Activated CD8-positive, alpha-beta memory T cell treated with anti-CD3 and anti-CD28 coated beads, Interleukin-2, amount 50 U/mL, for 1 hour (primary cell): ENCODE data around the gene HLA-A.

Source experiments
- DNase-seq: peaks from one replicate; pipeline ENCODE4 v3.0.0-alpha.2; 2020; ENCODE audit errors: extremely low read depth

HLA-A gene

GRCh38 chr6:29935273-29935955 is 6.9 kb upstream of the HLA-A start:
- DNase-seq, result no peak

GRCh38 chr6:29938746-29939508 is 3.4 kb upstream of the HLA-A start:
- no peak for DNase-seq

- no peak for DNase-seq
Measured at GRCh38 chr6:29941016-29941415, 1.3 kb upstream of the HLA-A start.

GRCh38 chr6:29941471-29941870 is 861 bp upstream of the HLA-A start:
- no peak for DNase-seq

GRCh38 chr6:29941916-29942274 is 437 bp upstream of the HLA-A start:
- DNase-seq, result no peak

- DNase-seq, result no peak
Measured at GRCh38 chr6:29943053-29943966, 978 bp downstream of the HLA-A start.

GRCh38 chr6:29945281-29945820 is 3.0 kb downstream of the HLA-A start:
- DNase-seq, result no peak

- no peak for DNase-seq
Measured at GRCh38 chr6:29946223-29947076, 4.1 kb downstream of the HLA-A start.

GRCh38 chr6:29947077-29947980 is 5.0 kb downstream of the HLA-A start:
- DNase-seq, result no peak

- DNase-seq, result no peak
Measured at GRCh38 chr6:29948277-29948676, 5.9 kb downstream of the HLA-A start.

GRCh38 chr6:29949934-29950333 is 7.6 kb downstream of the HLA-A start:
- no peak for DNase-seq

- DNase-seq, result no peak
Measured at GRCh38 chr6:29951882-29952281, 9.6 kb downstream of the HLA-A start.

- DNase-seq, result no peak
Measured at GRCh38 chr6:29953001-29953441, 10.7 kb downstream of the HLA-A start.

GRCh38 chr6:29953686-29954085 is 11.4 kb downstream of the HLA-A start:
- no peak for DNase-seq

GRCh38 chr6:29954272-29954671 is 11.9 kb downstream of the HLA-A start:
- DNase-seq, result no peak

- DNase-seq, result no peak
Measured at GRCh38 chr6:29955783-29956182, 13.5 kb downstream of the HLA-A start.

GRCh38 chr6:29956518-29956917 is 14.2 kb downstream of the HLA-A start:
- no peak for DNase-seq

- DNase-seq, result no peak
Measured at GRCh38 chr6:29958046-29958445, 15.7 kb downstream of the HLA-A start.

- DNase-seq, result no peak
Measured at GRCh38 chr6:29958921-29959320, 16.6 kb downstream of the HLA-A start.

GRCh38 chr6:29959467-29959866 is 17.1 kb downstream of the HLA-A start:
- DNase-seq, result no peak
